ES-I3 (cell line): ENCODE data around the gene PLA2G6.

ENCODE experiments used
- H3K36me3 ChIP-seq: 2 replicates; pipeline ENCODE4 v1.6.1; 2013; ENCODE audit warnings: mild to moderate bottlenecking, low read length, control low read depth, moderate library complexity; ENCODE audit not compliant: insufficient read depth
- H3K4me1 ChIP-seq: 2 replicates; pipeline ENCODE4 v1.6.1; 2013; ENCODE audit warnings: mild to moderate bottlenecking, control low read depth, low read length; ENCODE audit not compliant: insufficient read depth
- H3K9ac ChIP-seq: 2 replicates; pipeline ENCODE4 v1.6.1; 2013; ENCODE audit warnings: low read depth, mild to moderate bottlenecking, low read length, moderate library complexity
- H3K9me3 ChIP-seq: 2 replicates; pipeline ENCODE4 v1.6.1; 2013; ENCODE audit warnings: mild to moderate bottlenecking, low read length, moderate library complexity; ENCODE audit not compliant: control insufficient read depth, insufficient read depth

Gene PLA2G6

DNA sequence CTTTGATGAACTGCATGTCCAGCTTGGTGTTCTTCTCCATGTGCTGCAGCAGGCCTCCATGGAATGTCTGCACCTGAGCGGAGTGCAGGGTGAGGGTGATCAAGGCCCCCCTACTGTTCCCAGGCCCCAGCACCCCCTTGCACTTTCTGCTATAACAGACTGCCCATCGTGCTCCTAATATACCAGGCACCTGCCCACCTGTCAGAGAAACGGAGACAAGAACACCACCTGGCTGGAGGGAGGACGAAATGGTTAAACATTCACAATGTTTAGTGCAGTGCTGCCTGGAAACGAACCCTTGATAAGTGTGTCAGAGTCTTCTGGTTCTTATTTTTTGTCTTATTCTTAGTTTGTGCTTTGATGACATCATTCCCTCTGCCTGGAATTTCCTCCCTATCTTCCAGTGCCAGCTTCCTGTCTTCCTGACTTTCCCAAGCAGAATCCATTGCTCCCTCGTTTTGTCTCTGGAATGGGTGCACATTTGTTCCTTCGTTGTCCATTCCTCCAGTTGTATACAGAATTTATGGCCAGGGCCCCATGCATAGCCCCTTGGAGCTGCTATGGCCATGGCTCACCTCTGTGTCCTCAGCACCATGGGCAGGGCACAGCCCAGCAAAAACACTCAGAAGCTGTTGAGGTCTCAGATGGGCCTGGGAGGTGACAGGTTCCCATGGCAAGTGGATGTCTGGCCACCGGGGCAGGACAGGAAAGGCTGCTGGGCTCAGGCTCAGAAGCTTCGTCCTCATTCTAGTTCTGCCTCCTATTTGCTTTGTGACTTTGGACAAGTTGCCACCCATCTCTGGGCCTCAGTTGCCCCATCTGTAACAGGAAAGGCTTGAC lies 83.0 kb downstream of the PLA2G6 start:
- H3K9me3 ChIP-seq = no peaks in the 10 kb centered on the region
- H3K36me3 ChIP-seq = no peaks in the 10 kb centered on the region; the same call in 1 of the 2 replicates
- no peak overlapping the region for H3K9ac ChIP-seq
- H3K4me1 ChIP-seq = peaks cover 7% of the 10 kb centered on the region

DNA sequence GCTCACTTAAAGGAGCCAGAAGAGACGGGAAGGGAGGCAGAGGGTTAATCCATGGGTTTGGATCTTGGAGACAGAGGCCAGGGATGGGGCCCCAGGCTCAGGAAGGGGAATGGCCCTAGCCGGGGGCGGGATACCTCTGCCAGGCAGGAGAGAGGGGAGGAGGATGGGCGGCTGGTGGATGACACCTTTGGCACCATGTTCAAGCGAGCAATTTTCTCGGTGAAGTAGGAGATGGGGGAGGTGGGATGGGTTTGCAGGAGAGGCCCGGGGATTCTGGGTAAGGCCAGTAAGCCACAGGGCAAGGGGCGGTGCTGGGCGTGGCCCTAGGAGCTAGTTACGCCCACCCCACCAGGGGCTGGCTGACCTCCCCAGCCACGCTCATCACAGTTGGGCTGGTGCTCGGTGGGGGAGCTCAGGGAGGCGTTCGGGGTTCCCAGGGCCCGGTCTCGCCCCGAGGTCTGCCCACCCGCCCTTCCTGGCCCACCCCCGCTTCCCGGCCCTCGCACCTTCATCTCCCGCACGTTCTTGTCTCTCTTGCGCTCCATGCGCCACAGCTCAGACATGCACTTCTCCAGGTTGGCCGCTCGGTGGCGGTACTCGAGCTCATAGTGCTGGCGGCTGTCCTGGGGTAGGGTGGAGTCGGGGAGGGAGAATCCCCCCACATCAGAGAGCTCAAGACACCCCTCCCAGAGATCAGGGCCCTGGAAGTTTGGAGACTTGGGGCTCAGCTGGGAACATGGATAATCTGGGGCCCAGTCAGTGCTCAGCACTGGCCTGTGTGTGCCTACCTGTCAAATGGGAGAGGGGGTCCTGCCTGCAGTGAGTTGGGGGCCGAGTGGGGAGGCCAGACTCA lies 83.8 kb downstream of the PLA2G6 start:
- Histone ChIP-seq H3K4me1 (peaks cover 7% of the 10 kb centered on the region), H3K9me3 (no peaks in the 10 kb centered on the region), H3K36me3 (no peaks in the 10 kb centered on the region; the same call in 1 of the 2 replicates), H3K9ac (peak overlapping the region; percentile 78)

GRCh38 chr22:38097058-38097457 lies 84.6 kb downstream of the PLA2G6 start:
- H3K9me3 ChIP-seq = no peaks in the 10 kb centered on the region
- peaks cover 7% of the 10 kb centered on the region for H3K4me1 ChIP-seq
- H3K36me3 ChIP-seq = no peaks in the 10 kb centered on the region; the same call in 1 of the 2 replicates
- peak overlapping the region; percentile 78 for H3K9ac ChIP-seq

GRCh38 chr22:38089474-38089851 lies 92.2 kb downstream of the PLA2G6 start:
- H3K9ac ChIP-seq = peak overlapping the region; percentile 46; the same call in 1 of the 2 replicates

DNA sequence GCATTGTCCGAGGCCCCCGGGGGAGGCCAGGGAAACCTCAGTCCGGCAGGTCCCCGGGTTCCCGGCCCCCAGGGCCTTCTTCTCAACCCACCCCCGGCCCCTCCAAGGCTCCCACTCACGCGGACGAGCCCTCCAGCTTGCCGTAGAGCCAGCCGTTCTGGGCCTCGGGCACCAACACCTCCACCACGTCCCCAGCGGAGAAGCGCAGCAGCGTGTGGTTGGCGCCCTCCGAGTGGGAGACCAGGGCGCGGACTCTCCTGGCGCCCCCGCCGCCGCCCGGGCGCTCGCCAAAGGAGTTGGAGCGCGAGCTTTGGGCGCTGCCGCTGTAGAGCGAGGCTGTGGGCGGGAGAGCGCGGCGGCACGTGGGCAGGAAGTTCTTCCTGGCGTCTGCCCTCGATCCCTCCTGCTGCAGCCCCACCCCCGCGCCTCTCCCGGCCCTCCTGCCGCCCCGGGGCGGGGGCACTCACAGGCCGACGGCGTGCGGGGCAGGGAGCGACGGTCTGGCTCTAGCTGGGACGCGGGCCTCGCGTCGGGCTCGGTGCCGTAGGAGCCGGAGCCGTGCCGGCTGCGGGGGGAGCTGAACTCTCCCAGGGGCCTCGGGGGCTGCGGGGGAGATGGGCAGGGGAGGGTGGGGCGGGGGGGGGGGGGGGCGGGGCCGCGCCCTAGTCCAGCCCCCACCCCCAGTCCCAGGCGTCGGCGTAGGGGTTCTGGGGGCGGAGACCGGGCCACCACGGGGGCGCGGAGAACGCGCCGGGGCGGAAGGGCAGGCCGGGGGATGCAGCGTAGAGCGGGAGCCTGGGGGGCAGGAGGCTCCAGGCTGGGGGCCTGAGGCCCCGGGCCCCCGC lies 92.8 kb downstream of the PLA2G6 start:
- H3K9me3 ChIP-seq = no peaks in the 10 kb centered on the region
- peaks cover 16% of the 10 kb centered on the region; the same call in 1 of the 2 replicates for H3K4me1 ChIP-seq
- no peaks in the 10 kb centered on the region; the same call in 1 of the 2 replicates for H3K36me3 ChIP-seq
- peak overlapping the region; percentile 46; the same call in 1 of the 2 replicates for H3K9ac ChIP-seq

More at GRCh38 chr22:38089474-38089851, 92.2 kb downstream of the PLA2G6 start:
- no peaks in the 10 kb centered on the region; the same call in 1 of the 2 replicates for H3K36me3 ChIP-seq
- H3K4me1 ChIP-seq = peaks cover 11% of the 10 kb centered on the region; the same call in 1 of the 2 replicates
- H3K9me3 ChIP-seq = no peaks in the 10 kb centered on the region

DNA sequence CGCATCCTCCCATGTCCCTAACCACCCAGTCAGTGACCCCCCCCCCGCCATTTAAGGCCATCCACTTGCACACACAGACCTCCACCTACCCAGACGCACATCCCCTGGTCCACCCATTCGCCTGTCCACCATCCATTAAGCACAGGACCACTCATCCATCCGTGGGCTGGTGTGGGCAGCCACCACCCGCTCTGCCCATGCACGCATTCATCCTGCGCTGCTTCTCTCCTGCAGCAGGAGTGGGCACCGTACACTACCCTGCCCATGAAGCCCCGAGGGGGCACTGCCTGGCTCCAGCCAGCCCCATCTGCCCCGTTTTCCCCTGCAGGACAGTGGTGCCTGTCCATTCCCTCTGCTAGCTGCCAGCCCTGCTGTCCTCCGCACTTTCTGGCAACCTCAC lies 93.8 kb downstream of the PLA2G6 start:
- Histone ChIP-seq H3K4me1 (peaks cover 19% of the 10 kb centered on the region; the same call in 1 of the 2 replicates), H3K9ac (no peak overlapping the region), H3K9me3 (no peaks in the 10 kb centered on the region), H3K36me3 (no peaks in the 10 kb centered on the region)

DNA sequence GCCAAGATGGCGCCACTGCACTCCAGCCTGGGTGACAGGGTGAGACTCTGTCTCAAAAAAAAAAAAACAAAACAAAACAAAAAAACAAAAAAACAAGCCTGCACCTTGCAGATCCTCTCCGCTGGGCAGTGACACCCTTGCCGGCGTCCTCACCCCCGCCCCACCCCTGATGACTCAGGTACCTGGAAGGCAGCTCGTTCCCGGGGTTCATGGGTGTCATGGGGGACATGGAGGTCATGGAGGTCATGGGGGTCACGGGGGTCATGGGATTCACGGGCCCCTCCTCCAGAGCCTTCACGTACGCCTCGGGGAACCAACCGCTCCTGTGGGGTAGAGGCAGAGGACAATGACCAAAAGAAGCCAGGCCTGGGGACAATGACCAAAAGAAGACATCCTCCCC lies 94.7 kb downstream of the PLA2G6 start:
- peaks cover 21% of the 10 kb centered on the region; the same call in 1 of the 2 replicates for H3K4me1 ChIP-seq
- no peaks in the 10 kb centered on the region for H3K9me3 ChIP-seq
- H3K36me3 ChIP-seq = no peaks in the 10 kb centered on the region
- H3K9ac ChIP-seq = no peak overlapping the region

GRCh38 chr22:38086001-38086845 lies 95.4 kb downstream of the PLA2G6 start:
- H3K9ac ChIP-seq = no peak overlapping the region
- peaks cover 23% of the 10 kb centered on the region; the same call in 1 of the 2 replicates for H3K4me1 ChIP-seq

DNA sequence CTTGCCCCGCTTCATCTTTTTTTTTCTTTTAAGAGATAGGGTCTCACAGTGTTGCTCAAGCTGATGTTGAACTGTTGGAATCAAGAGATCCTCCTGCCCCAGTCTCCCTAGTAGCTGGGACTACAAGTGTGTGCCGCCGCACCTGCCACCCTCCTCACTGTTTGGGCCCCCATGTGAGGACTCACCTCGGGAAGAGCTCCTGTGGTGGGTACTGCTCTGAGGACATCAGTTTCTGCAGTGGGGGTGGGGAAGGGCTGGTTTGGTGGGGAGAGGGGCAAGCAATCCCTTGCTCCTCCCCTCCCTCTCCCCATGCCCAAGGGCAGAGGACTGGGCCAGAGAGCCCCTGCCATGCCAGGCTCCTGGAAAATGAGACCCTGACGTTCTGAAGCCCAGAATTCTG lies 96.1 kb downstream of the PLA2G6 start:
- Histone ChIP-seq H3K4me1 (peaks cover 23% of the 10 kb centered on the region; the same call in 1 of the 2 replicates), H3K9me3 (no peaks in the 10 kb centered on the region), H3K9ac (no peak overlapping the region), H3K36me3 (no peaks in the 10 kb centered on the region)

More at GRCh38 chr22:38086001-38086845, 95.4 kb downstream of the PLA2G6 start:
- Histone ChIP-seq H3K36me3 (no peaks in the 10 kb centered on the region), H3K9me3 (no peaks in the 10 kb centered on the region)

DNA sequence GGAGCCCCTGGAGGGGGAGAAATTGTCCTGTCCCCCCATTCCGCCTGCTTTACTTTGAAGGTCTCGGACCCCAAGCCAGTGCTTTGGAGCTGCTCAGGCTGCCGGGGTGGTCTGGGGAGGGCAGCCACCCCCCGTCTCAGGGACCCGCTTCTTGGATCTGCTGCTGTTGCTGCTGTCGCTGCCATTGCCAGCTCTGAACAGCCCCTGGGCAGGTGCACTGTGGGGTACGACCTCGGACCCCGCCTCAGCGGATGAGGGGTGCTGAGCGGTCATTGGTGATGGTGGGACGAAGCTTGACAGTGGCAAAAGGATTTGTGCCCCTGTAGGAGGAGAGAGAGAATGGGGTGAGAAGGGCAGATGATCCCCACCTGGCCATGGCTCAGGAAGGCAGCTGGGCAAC lies 96.6 kb downstream of the PLA2G6 start:
- Histone ChIP-seq H3K9ac (no peak overlapping the region), H3K4me1 (peaks cover 23% of the 10 kb centered on the region; the same call in 1 of the 2 replicates)

GRCh38 chr22:38083931-38084631 lies 97.5 kb downstream of the PLA2G6 start, which contains the start of gene SLC16A8:
Gene SLC16A8 (minus strand): TSS chr22:38084184. CDS start chr22:38082873, 1,311 bp downstream.
- H3K36me3 ChIP-seq = no peaks in the 10 kb centered on the region
- H3K9ac ChIP-seq = no peak within 1 kb of the TSS
- no peaks in the 10 kb centered on the region for H3K9me3 ChIP-seq
- peaks cover 21% of the 10 kb centered on the region; the same call in 1 of the 2 replicates for H3K4me1 ChIP-seq

More for the DNA sequence above, 96.6 kb downstream of the PLA2G6 start:
- H3K36me3 ChIP-seq = no peaks in the 10 kb centered on the region
- no peaks in the 10 kb centered on the region for H3K9me3 ChIP-seq

GRCh38 chr22:38082986-38083710 lies 98.5 kb downstream of the PLA2G6 start:
- Histone ChIP-seq H3K4me1 (peaks cover 21% of the 10 kb centered on the region; the same call in 1 of the 2 replicates), H3K9me3 (no peaks in the 10 kb centered on the region), H3K9ac (no peak overlapping the region), H3K36me3 (no peaks in the 10 kb centered on the region)
